ENCODE results near the gene TBC1D5. TPM values are rescaled to one million over a fixed set of nuclear protein-coding genes. Genes with fewer than 3 reads are reported as not detected.
"Not testable (repeated sequence)": the region's sequence is repeated elsewhere in the genome, so short reads cannot be mapped to it uniquely, and the experiment has no call there.

Gene TBC1D5
- total RNA-seq, 1 donor from 2014 or later, result 74.6 TPM

- H3K27me3 ChIP-seq, result no peaks in the 10 kb centered on the region
- no peaks in the 10 kb centered on the region for H3K36me3 ChIP-seq
- intact Hi-C loops (cut with DNase I), result no loop called here
- no peaks in the 10 kb centered on the region for H3K4me1 ChIP-seq
- no peak overlapping the region for H3K4me3 ChIP-seq
- H3K27ac ChIP-seq, result no peak overlapping the region
- no peak for ATAC-seq
- no peak for DNase-seq
- no peak for TF ChIP-seq CTCF (IDR thresholded peaks at IDR 0.05)
- no peaks in the 10 kb centered on the region for H3K9me3 ChIP-seq
Observed at GRCh38 chr3:17546500-17547255, 195.8 kb downstream of the TBC1D5 start.

GRCh38 chr3:17544632-17545031, 197.8 kb downstream of the TBC1D5 start:
- Histone ChIP-seq H3K27me3 (no peaks in the 10 kb centered on the region), H3K4me3 (no peak overlapping the region), H3K4me1 (no peaks in the 10 kb centered on the region), H3K36me3 (no peaks in the 10 kb centered on the region), H3K9me3 (no peaks in the 10 kb centered on the region), H3K27ac (no peak overlapping the region)
- no peak for ATAC-seq
- intact Hi-C loops (cut with DNase I), result no loop called here
- DNase-seq, result no peak
- peak; percentile 10 for TF ChIP-seq CTCF (IDR thresholded peaks at IDR 0.05)

- no peaks in the 10 kb centered on the region for H3K36me3 ChIP-seq
- no peak overlapping the region for H3K27ac ChIP-seq
- H3K4me1 ChIP-seq, result no peaks in the 10 kb centered on the region
- no peak for DNase-seq
- no peaks in the 10 kb centered on the region for H3K9me3 ChIP-seq
- intact Hi-C loops (cut with DNase I), result no loop called here
- TF ChIP-seq CTCF (IDR thresholded peaks at IDR 0.05), result no peak
- H3K4me3 ChIP-seq, result no peak overlapping the region
- ATAC-seq, result no peak
- H3K27me3 ChIP-seq, result no peaks in the 10 kb centered on the region
Observed at GRCh38 chr3:17542591-17542990, 199.8 kb downstream of the TBC1D5 start.

- ATAC-seq, result no peak
- TF ChIP-seq CTCF (IDR thresholded peaks at IDR 0.05), result no peak
- intact Hi-C loops (cut with DNase I), result no loop called here
Observed at GRCh38 chr3:17539436-17539835, 203.0 kb downstream of the TBC1D5 start.

GRCh38 chr3:17535274-17535673, 207.2 kb downstream of the TBC1D5 start:
- Histone ChIP-seq H3K27me3 (no peaks in the 10 kb centered on the region), H3K4me3 (no peak overlapping the region), H3K9me3 (no peaks in the 10 kb centered on the region), H3K27ac (no peak overlapping the region), H3K4me1 (no peaks in the 10 kb centered on the region), H3K36me3 (no peaks in the 10 kb centered on the region)
- ATAC-seq, result no peak
- intact Hi-C loops (cut with DNase I), result no loop called here
- DNase-seq, result no peak
- TF ChIP-seq CTCF (IDR thresholded peaks at IDR 0.05), result no peak

More at GRCh38 chr3:17539436-17539835, 203.0 kb downstream of the TBC1D5 start:
- H3K36me3 ChIP-seq, result no peaks in the 10 kb centered on the region
- no peak for DNase-seq
- H3K4me1 ChIP-seq, result no peaks in the 10 kb centered on the region
- no peaks in the 10 kb centered on the region for H3K9me3 ChIP-seq
- no peak overlapping the region for H3K27ac ChIP-seq
- no peak overlapping the region for H3K4me3 ChIP-seq
- H3K27me3 ChIP-seq, result no peaks in the 10 kb centered on the region

GRCh38 chr3:17532446-17532845, 210.0 kb downstream of the TBC1D5 start:
- H3K27me3 ChIP-seq; H3K36me3 ChIP-seq; intact Hi-C loops (cut with DNase I); H3K4me1 ChIP-seq; ATAC-seq; H3K4me3 ChIP-seq; H3K9me3 ChIP-seq; H3K27ac ChIP-seq; DNase-seq: not testable (repeated sequence)
